Measurements from ENCODE around the gene IL22RA2. TPM values are rescaled to one million over a fixed set of nuclear protein-coding genes. Genes with fewer than 3 reads are reported as not detected.
"Not testable (repeated sequence)": the region's sequence is repeated elsewhere in the genome, so short reads cannot be mapped to it uniquely, and the experiment has no call there.

IL22RA2 gene
- polyA plus RNA-seq, 1 donor (not counting 4 experiments of a cell fraction or from before 2014, with no cell fraction given) = 0.03 TPM

GRCh38 chr6:137210903-137211302 lies 37.5 kb upstream of the IL22RA2 start:
- dilution Hi-C loops (cut with MboI; ENCODE audit: extremely low pct_ligation_motif_present, low sequenced_read_pairs) = no loop called here

GRCh38 chr6:137208279-137208678 lies 34.8 kb upstream of the IL22RA2 start:
- FAIRE-seq = no peak
- Histone ChIP-seq H3K9me1 (ENCODE audit: control insufficient read depth, extremely low read depth, insufficient read depth, low read length) (no peaks in the 10 kb centered on the region), H3K9me3 (ENCODE audit: control insufficient read depth, low read depth, low read length) (no peaks in the 10 kb centered on the region), H2AFZ (ENCODE audit: control insufficient read depth, low read length) (no peak overlapping the region), H3K27me3 (ENCODE audit: control insufficient read depth, extremely low read depth, insufficient read depth, low read length) (no peaks in the 10 kb centered on the region), H3K4me3 (ENCODE audit: control insufficient read depth in 2 of 3, extremely low read depth in 1 of 3, insufficient read depth in 2 of 3, low read depth in 1 of 3, low read length in 3 of 3) (no peak overlapping the region), H3K27ac (ENCODE audit: control insufficient read depth, insufficient read depth, low read length) (no peak overlapping the region), H3K4me1 (ENCODE audit: control insufficient read depth, extremely low read depth, insufficient read depth, low read length) (no peaks in the 10 kb centered on the region), H3K79me2 (ENCODE audit: control insufficient read depth, insufficient read depth, low read length) (peaks cover 59% of the 10 kb centered on the region), H3K9ac (ENCODE audit: control insufficient read depth, extremely low read depth, insufficient read depth, low read length) (no peak overlapping the region), H3K36me3 (ENCODE audit: control insufficient read depth in 2 of 2, extremely low read depth in 1 of 2, insufficient read depth in 2 of 2, low read length in 2 of 2) (peaks cover 9 to 13% of the 10 kb centered on the region in 2 experiments), H4K20me1 (ENCODE audit: control insufficient read depth, extremely low read depth, insufficient read depth, low read length) (peaks cover 3% of the 10 kb centered on the region), H3K4me2 (ENCODE audit: control insufficient read depth, extremely low read depth, insufficient read depth, low read depth, low read length) (no peak overlapping the region)
- dilution Hi-C loops (cut with MboI; ENCODE audit: extremely low pct_ligation_motif_present, low sequenced_read_pairs) = no loop called here
- no peak for TF ChIP-seq CTCF (optimal IDR thresholded peaks at IDR 0.05 in 1 of 3, IDR thresholded peaks at IDR 0.05 in 1 of 3, conservative IDR thresholded peaks at IDR 0.05 in 1 of 3; ENCODE audit: extremely low read depth in 1 of 3, insufficient read depth in 2 of 3, low read length in 3 of 3)
- no peak for TF ChIP-seq EZH2 (IDR thresholded peaks at IDR 0.05; ENCODE audit: low read length)
- no peak for DNase-seq (ENCODE audit: low read depth, low spot score)

More at GRCh38 chr6:137210903-137211302, 37.5 kb upstream of the IL22RA2 start:
- FAIRE-seq = no peak
- no peaks in the 10 kb centered on the region for H3K9me1 ChIP-seq (ENCODE audit: control insufficient read depth, extremely low read depth, insufficient read depth, low read length)
- no peak overlapping the region for H3K4me3 ChIP-seq (ENCODE audit: control insufficient read depth in 2 of 3, extremely low read depth in 1 of 3, insufficient read depth in 2 of 3, low read depth in 1 of 3, low read length in 3 of 3)
- no peak overlapping the region for H3K27ac ChIP-seq (ENCODE audit: control insufficient read depth, insufficient read depth, low read length)
- peaks cover 84% of the 10 kb centered on the region for H3K79me2 ChIP-seq (ENCODE audit: control insufficient read depth, insufficient read depth, low read length)
- DNase-seq (ENCODE audit: low read depth, low spot score) = no peak
- H4K20me1 ChIP-seq (ENCODE audit: control insufficient read depth, extremely low read depth, insufficient read depth, low read length) = peaks cover 3% of the 10 kb centered on the region
- H3K4me2 ChIP-seq (ENCODE audit: control insufficient read depth, extremely low read depth, insufficient read depth, low read depth, low read length) = no peak overlapping the region
- no peaks in the 10 kb centered on the region for H3K9me3 ChIP-seq (ENCODE audit: control insufficient read depth, low read depth, low read length)
- TF ChIP-seq CTCF (optimal IDR thresholded peaks at IDR 0.05 in 1 of 3, IDR thresholded peaks at IDR 0.05 in 1 of 3, conservative IDR thresholded peaks at IDR 0.05 in 1 of 3; ENCODE audit: extremely low read depth in 1 of 3, insufficient read depth in 2 of 3, low read length in 3 of 3) (no peak), EZH2 (IDR thresholded peaks at IDR 0.05; ENCODE audit: low read length) (no peak)
- peaks cover 0 to 19% of the 10 kb centered on the region in 2 experiments for H3K36me3 ChIP-seq (ENCODE audit: control insufficient read depth in 2 of 2, extremely low read depth in 1 of 2, insufficient read depth in 2 of 2, low read length in 2 of 2)
- no peak overlapping the region for H3K9ac ChIP-seq (ENCODE audit: control insufficient read depth, extremely low read depth, insufficient read depth, low read length)
- no peaks in the 10 kb centered on the region for H3K27me3 ChIP-seq (ENCODE audit: control insufficient read depth, extremely low read depth, insufficient read depth, low read length)
- no peak overlapping the region for H2AFZ ChIP-seq (ENCODE audit: control insufficient read depth, low read length)
- peaks cover 23% of the 10 kb centered on the region for H3K4me1 ChIP-seq (ENCODE audit: control insufficient read depth, extremely low read depth, insufficient read depth, low read length)

- H3K4me3 ChIP-seq (ENCODE audit: control insufficient read depth in 2 of 3, extremely low read depth in 1 of 3, insufficient read depth in 2 of 3, low read depth in 1 of 3, low read length in 3 of 3); H3K9me1 ChIP-seq (ENCODE audit: control insufficient read depth, extremely low read depth, insufficient read depth, low read length); H2AFZ ChIP-seq (ENCODE audit: control insufficient read depth, low read length); H3K4me2 ChIP-seq (ENCODE audit: control insufficient read depth, extremely low read depth, insufficient read depth, low read depth, low read length); H3K4me1 ChIP-seq (ENCODE audit: control insufficient read depth, extremely low read depth, insufficient read depth, low read length); DNase-seq (ENCODE audit: low read depth, low spot score); H3K27me3 ChIP-seq (ENCODE audit: control insufficient read depth, extremely low read depth, insufficient read depth, low read length); H4K20me1 ChIP-seq (ENCODE audit: control insufficient read depth, extremely low read depth, insufficient read depth, low read length); H3K27ac ChIP-seq (ENCODE audit: control insufficient read depth, insufficient read depth, low read length); H3K9ac ChIP-seq (ENCODE audit: control insufficient read depth, extremely low read depth, insufficient read depth, low read length); dilution Hi-C loops (cut with MboI; ENCODE audit: extremely low pct_ligation_motif_present, low sequenced_read_pairs); FAIRE-seq; H3K9me3 ChIP-seq (ENCODE audit: control insufficient read depth, low read depth, low read length): not testable (repeated sequence)
- peaks cover 10 to 13% of the 10 kb centered on the region in 2 experiments for H3K36me3 ChIP-seq (ENCODE audit: control insufficient read depth in 2 of 2, extremely low read depth in 1 of 2, insufficient read depth in 2 of 2, low read length in 2 of 2)
- peaks cover 50% of the 10 kb centered on the region for H3K79me2 ChIP-seq (ENCODE audit: control insufficient read depth, insufficient read depth, low read length)
Measured at GRCh38 chr6:137207457-137207856, 34.0 kb upstream of the IL22RA2 start.
